Activated CD8-positive, alpha-beta memory T cell treated with anti-CD3 and anti-CD28 coated beads, Interleukin-2, amount 50 U/mL, for 24 hours (primary cell): ENCODE results near the gene CNIH2.

Experiments used
- DNase-seq: peaks from one replicate; pipeline ENCODE4 v3.0.0-alpha.2; 2020; ENCODE audit errors: extremely low read depth

The CNIH2 gene

GRCh38 chr11:66329165-66329673, 51.2 kb downstream of the CNIH2 start:
- no peak for DNase-seq

GRCh38 chr11:66330931-66331330, 53.0 kb downstream of the CNIH2 start:
- DNase-seq: no peak

- DNase-seq: no peak
Observed at GRCh38 chr11:66331542-66332370, 53.8 kb downstream of the CNIH2 start.

- DNase-seq: no peak
Observed at GRCh38 chr11:66332371-66333219, 54.6 kb downstream of the CNIH2 start.

GRCh38 chr11:66333220-66333877, 55.4 kb downstream of the CNIH2 start:
- no peak for DNase-seq
